Erythroblast (primary cell): ENCODE data around the gene AS3MT.
"Not testable (repeated sequence)": the region's sequence is repeated elsewhere in the genome, so short reads cannot be mapped to it uniquely, and the experiment has no call there.

Source experiments
- GATA1 ChIP-seq: IDR thresholded peaks from 2 replicates; pipeline ENCODE4 v1.6.1; 2011; ENCODE audit warnings: low read depth, mild to moderate bottlenecking, control low read depth, low read length, moderate library complexity
- POLR2A ChIP-seq: IDR thresholded peaks from 2 replicates; pipeline ENCODE4 v1.6.1; 2011; ENCODE audit warnings: mild to moderate bottlenecking, low read length

DNA sequence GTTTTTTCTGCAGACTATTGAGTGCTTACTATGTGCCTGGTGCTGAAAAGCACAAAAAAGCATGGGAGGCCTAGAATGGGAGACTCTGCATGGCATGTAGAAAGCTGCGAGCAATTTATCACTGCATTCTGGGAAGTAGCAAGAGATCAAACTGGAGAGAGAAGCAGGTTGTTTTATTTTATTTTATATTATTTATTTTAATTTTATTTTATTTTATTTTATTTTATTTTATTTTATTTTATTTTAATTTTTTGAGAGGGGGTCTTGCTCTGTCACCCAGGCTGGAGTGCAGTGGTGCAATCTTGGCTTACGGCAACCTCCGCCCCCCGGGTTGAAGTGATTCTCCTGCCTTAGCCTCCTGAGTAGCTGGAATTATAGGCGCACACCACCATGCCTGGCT, 49.3 kb upstream of the AS3MT start:
- not testable (repeated sequence) for TF ChIP-seq POLR2A, GATA1
